Heart right ventricle (tissue), 16 donors: ENCODE measurements around the gene CNIH3. TPM values are rescaled to one million over a fixed set of nuclear protein-coding genes. Genes with fewer than 3 reads are reported as not detected.

ENCODE experiments used
- ATAC-seq, 8 donors: fragments of 200-7000 bp; cut with Tn5 transposase; one replicate each; pipeline ENCODE4 v1.9.1; 2020; ENCODE audit warnings: mild to moderate bottlenecking in 8 of 8, moderate library complexity in 8 of 8, moderate number of reproducible peaks in 1 of 8
- DNase-seq, 2 donors: peaks; one replicate each; pipeline ENCODE4 v3.0.0-alpha.2; 2020
- H3K27ac ChIP-seq, 10 donors: fragments of 200-600 bp; sonication (generic) in 2 of 10; one replicate each; pipeline versions ENCODE4 v1.5.0 to v1.8.0; 2020 to 2022; ENCODE audit warnings: mild to moderate bottlenecking in 3 of 10
- H3K27me3 ChIP-seq, 7 donors: fragments of 200-600 bp; one replicate each; pipeline ENCODE4 v1.8.0; 2021 to 2022; ENCODE audit warnings: mild to moderate bottlenecking in 2 of 7
- H3K36me3 ChIP-seq, 9 donors: fragments of 200-600 bp; sonication (generic) in 1 of 9; one replicate each; pipeline versions ENCODE4 v1.5.0 to v1.8.0; 2020 to 2022; ENCODE audit warnings: mild to moderate bottlenecking in 2 of 9
- H3K4me1 ChIP-seq, 9 donors: fragments of 200-600 bp; sonication (generic) in 1 of 9; one replicate each; pipeline versions ENCODE4 v1.5.0 to v1.8.0; 2020 to 2022; ENCODE audit warnings: mild to moderate bottlenecking in 4 of 9
- H3K4me3 ChIP-seq, 10 donors: fragments of 200-600 bp; sonication (generic) in 2 of 10; one replicate each; pipeline versions ENCODE4 v1.5.0 to v1.8.0; 2020 to 2022; ENCODE audit warnings: mild to moderate bottlenecking in 7 of 10, moderate library complexity in 2 of 10
- H3K9me3 ChIP-seq, 11 donors: fragments of 200-600 bp in 10 of 11; sonication (generic) in 2 of 11; one replicate each; pipeline versions ENCODE4 v1.5.0 to v1.8.0; 2013 to 2022; ENCODE audit warnings: mild to moderate bottlenecking in 2 of 11, control low read depth in 1 of 11, moderate library complexity in 1 of 11
- CTCF ChIP-seq, 9 donors: fragments of 200-600 bp; sonication (generic) in 2 of 9; IDR thresholded peaks; one replicate each; pipeline versions ENCODE4 v1.5.0 to v1.8.0; 2021 to 2022; ENCODE audit warnings: antibody characterized with exemption in 9 of 9, mild to moderate bottlenecking in 5 of 9, moderate library complexity in 1 of 9
- WGBS, 2 donors: extraction: QIAGEN DNeasy Blood & Tissue Kit; methylation state at CpG; one replicate each; pipeline ENCODE4 v1.1.7; 2013; ENCODE audit warnings: inconsistent platforms in 1 of 2; 5-methylcytosine and 5-hydroxymethylcytosine counted together
- intact Hi-C, 10 donors: fragments of 100-400 bp; cut with DNase I; formaldehyde crosslinking; loops; one replicate each; pipeline versions ENCODE4 v1.11.1 to v1.14.2; 2022
- polyA plus RNA-seq, 2 donors: library from polyadenylated mRNA; stranded (reverse); fragments of 200-250 nt; gene quantifications; one replicate each; pipeline ENCODE4 v1.2.3, GENCODE V29; 2013
- total RNA-seq, 10 donors: library from RNA; stranded (reverse); fragmentation: NEBNext Ultra II Directional in 3 of 10; extraction: Animal tissue kit (Norgen Biotek cat#: 25700) in 3 of 10; gene quantifications; one replicate each; pipeline versions ENCODE4 v1.2.1 to v1.2.4, GENCODE V29; 2021 to 2023
- donor health status: Arrhythmogenic right ventricular cardiomyopathy.
- donor health status: ischemic (EF 13 %, LVEDD 7.1; RV severe dilation, severe dysfunction).
- donor health status: healthy with polysubstance abuse.
- donor health status: DM: no; HTN: yes; CAD: no.
- donor health status: DM: no; HTN: no; CAD: no.
- donor health status: ischemic (EF 25% LVEDD 6.9; RV normal size, moderate dysfunction).
- donor health status: ischemic (EF 25% LVEDD 5.7; RV mildly dilated, moderate dysfunction).
- donor health status: healthy.
- donor health status: DM: yes; HTN: yes; CAD: no.
- donor health status: Ischemic cardiomyopathy.
- donor health status: ischemic (EF 35%, LVEDD 5.7; RV mildly dilated, moderate dysfunction).
- donor health status: nonischemic (EF 11% LVEDD 7.7; RV severe dilation, severe dysfunction).
- donor health status: DM: yes; HTN: yes; CAD: no.
- donor health status: PGD.
- donor health status: ischemic (EF 29% LVEDD 5.4; RV normal size, mild dysfunction).
- donor health status: nonischemic (EF 23%, LVEDD 6.1; RV moderate dilation, normal function).

CNIH3 gene
- total and polyA plus RNA-seq, 12 donors: 0.28 to 1.8 (median 0.83) TPM

GRCh38 chr1:224650290-224650689, 34.2 kb downstream of the CNIH3 start:
- Histone ChIP-seq H3K27me3 (no peaks in the 10 kb centered on the region), H3K27ac (no peak overlapping the region), H3K36me3 (no peaks in the 10 kb centered on the region), H3K4me1 (peaks cover 0 to 5% (median 0%) of the 10 kb centered on the region in 9 donors), H3K9me3 (no peaks in the 10 kb centered on the region), H3K4me3 (no peak overlapping the region)
- ATAC-seq (no peak), DNase-seq (no peak)
- TF ChIP-seq CTCF (IDR thresholded peaks at IDR 0.05): no peak
- 67 to 74% methylated on average over 3 of the region's 3 CpGs for WGBS, 2 donors
- intact Hi-C loops: no loop called here

GRCh38 chr1:224651188-224651587, 35.1 kb downstream of the CNIH3 start:
- TF ChIP-seq CTCF (IDR thresholded peaks at IDR 0.05): no peak
- DNase-seq: no peak
- no peak for ATAC-seq
- H3K27ac ChIP-seq: no peak overlapping the region
- H3K36me3 ChIP-seq: no peaks in the 10 kb centered on the region
- intact Hi-C loops: no loop called here
- peaks cover 0 to 5% (median 0%) of the 10 kb centered on the region in 9 donors for H3K4me1 ChIP-seq
- H3K4me3 ChIP-seq: no peak overlapping the region
- 90 to 94% methylated on average over 7 of the region's 7 CpGs for WGBS, 2 donors
- no peaks in the 10 kb centered on the region for H3K27me3 ChIP-seq
- no peaks in the 10 kb centered on the region for H3K9me3 ChIP-seq

GRCh38 chr1:224656392-224656791, 40.3 kb downstream of the CNIH3 start:
- no peak for TF ChIP-seq CTCF (IDR thresholded peaks at IDR 0.05)

GRCh38 chr1:224660074-224660473, 44.0 kb downstream of the CNIH3 start:
- ATAC-seq: no peak

More at GRCh38 chr1:224656392-224656791, 40.3 kb downstream of the CNIH3 start:
- intact Hi-C loops: no loop called here
- Histone ChIP-seq H3K36me3 (no peaks in the 10 kb centered on the region), H3K9me3 (no peaks in the 10 kb centered on the region), H3K4me3 (no peak overlapping the region), H3K27me3 (no peaks in the 10 kb centered on the region), H3K27ac (no peak overlapping the region), H3K4me1 (peaks cover 0 to 5% (median 0%) of the 10 kb centered on the region in 9 donors)
- 90 to 91% methylated on average over 10 of the region's 10 CpGs for WGBS, 2 donors
- ATAC-seq (no peak), DNase-seq (no peak)

More at GRCh38 chr1:224660074-224660473, 44.0 kb downstream of the CNIH3 start:
- intact Hi-C loops: no loop called here
- Histone ChIP-seq H3K27me3 (no peaks in the 10 kb centered on the region), H3K27ac (no peak overlapping the region), H3K4me3 (no peak overlapping the region), H3K36me3 (no peaks in the 10 kb centered on the region), H3K9me3 (no peaks in the 10 kb centered on the region), H3K4me1 (no peaks in the 10 kb centered on the region)
- DNase-seq: no peak
- no peak for TF ChIP-seq CTCF (IDR thresholded peaks at IDR 0.05)
- 64 to 65% methylated on average over 5 of the region's 5 CpGs for WGBS, 2 donors
